Measurements from ENCODE around the gene LAMTOR1.
"Not testable (repeated sequence)": the region's sequence is repeated elsewhere in the genome, so short reads cannot be mapped to it uniquely, and the experiment has no call there.

Gene LAMTOR1

GRCh38 chr11:72102946-72103753 is at the start of gene LAMTOR1:
Gene LAMTOR1 (minus strand): TSS chr11:72103297. CDS start chr11:72103224, 73 bp downstream.
- peak; percentile 98 for DNase-seq (ENCODE audit: low read depth)
- H3K4me3 ChIP-seq (ENCODE audit: low read depth, low read length), result peak within 1 kb of the TSS; percentile 92

- no peak overlapping the region for H3K4me3 ChIP-seq (ENCODE audit: low read depth, low read length)
- DNase-seq (ENCODE audit: low read depth), result no peak
Measured at GRCh38 chr11:72150882-72151281, 47.8 kb upstream of the LAMTOR1 start.

- H3K4me3 ChIP-seq (ENCODE audit: low read depth, low read length), result no peak overlapping the region
- DNase-seq (ENCODE audit: low read depth), result no peak
Measured at GRCh38 chr11:72146625-72147024, 43.5 kb upstream of the LAMTOR1 start.

- peak; percentile 12 for DNase-seq (ENCODE audit: low read depth)
Measured at GRCh38 chr11:72144807-72145565, 41.9 kb upstream of the LAMTOR1 start.

GRCh38 chr11:72142543-72142942 is 39.4 kb upstream of the LAMTOR1 start:
- not testable (repeated sequence) for DNase-seq (ENCODE audit: low read depth); H3K4me3 ChIP-seq (ENCODE audit: low read depth, low read length)

More at GRCh38 chr11:72144807-72145565, 41.9 kb upstream of the LAMTOR1 start:
- no peak overlapping the region for H3K4me3 ChIP-seq (ENCODE audit: low read depth, low read length)

GRCh38 chr11:72142086-72142485 is 39.0 kb upstream of the LAMTOR1 start:
- not testable (repeated sequence) for H3K4me3 ChIP-seq (ENCODE audit: low read depth, low read length); DNase-seq (ENCODE audit: low read depth)

- H3K4me3 ChIP-seq (ENCODE audit: low read depth, low read length), result no peak overlapping the region
- DNase-seq (ENCODE audit: low read depth), result peak; percentile 68
Measured at GRCh38 chr11:72141066-72141465, 38.0 kb upstream of the LAMTOR1 start.

- no peak overlapping the region for H3K4me3 ChIP-seq (ENCODE audit: low read depth, low read length)
- no peak for DNase-seq (ENCODE audit: low read depth)
Measured at GRCh38 chr11:72140661-72141060, 37.6 kb upstream of the LAMTOR1 start.

- H3K4me3 ChIP-seq (ENCODE audit: low read depth, low read length), result no peak overlapping the region
- no peak for DNase-seq (ENCODE audit: low read depth)
Measured at GRCh38 chr11:72139500-72139899, 36.4 kb upstream of the LAMTOR1 start.

- H3K4me3 ChIP-seq (ENCODE audit: low read depth, low read length), result no peak overlapping the region
- no peak for DNase-seq (ENCODE audit: low read depth)
Measured at GRCh38 chr11:72138821-72139390, 35.8 kb upstream of the LAMTOR1 start.

GRCh38 chr11:72136684-72137262 is 33.7 kb upstream of the LAMTOR1 start:
- H3K4me3 ChIP-seq (ENCODE audit: low read depth, low read length), result no peak overlapping the region
- DNase-seq (ENCODE audit: low read depth), result no peak

- DNase-seq (ENCODE audit: low read depth), result no peak
- no peak overlapping the region for H3K4me3 ChIP-seq (ENCODE audit: low read depth, low read length)
Measured at GRCh38 chr11:72135891-72136683, 33.0 kb upstream of the LAMTOR1 start.

GRCh38 chr11:72135473-72135872 is 32.4 kb upstream of the LAMTOR1 start, which contains the start of gene FOLR3:
Gene FOLR3 (plus strand): TSS chr11:72135725. CDS start chr11:72135953, 228 bp downstream.
- DNase-seq (ENCODE audit: low read depth), result not testable (repeated sequence)

GRCh38 chr11:72132646-72133045 is 29.5 kb upstream of the LAMTOR1 start:
- no peak for DNase-seq (ENCODE audit: low read depth)
- H3K4me3 ChIP-seq (ENCODE audit: low read depth, low read length), result no peak overlapping the region

More at GRCh38 chr11:72135473-72135872, 32.4 kb upstream of the LAMTOR1 start, which contains the start of gene FOLR3:
- not testable (repeated sequence) for H3K4me3 ChIP-seq (ENCODE audit: low read depth, low read length)

- H3K4me3 ChIP-seq (ENCODE audit: low read depth, low read length), result no peak overlapping the region
- DNase-seq (ENCODE audit: low read depth), result no peak
Measured at GRCh38 chr11:72129381-72129780, 26.3 kb upstream of the LAMTOR1 start.

GRCh38 chr11:72127923-72128322 is 24.8 kb upstream of the LAMTOR1 start:
- no peak overlapping the region for H3K4me3 ChIP-seq (ENCODE audit: low read depth, low read length)
- DNase-seq (ENCODE audit: low read depth), result no peak

GRCh38 chr11:72125956-72126355 is 22.9 kb upstream of the LAMTOR1 start:
- DNase-seq (ENCODE audit: low read depth), result no peak

GRCh38 chr11:72124046-72124445 is 20.9 kb upstream of the LAMTOR1 start:
- DNase-seq (ENCODE audit: low read depth), result no peak
- H3K4me3 ChIP-seq (ENCODE audit: low read depth, low read length), result no peak overlapping the region

More at GRCh38 chr11:72125956-72126355, 22.9 kb upstream of the LAMTOR1 start:
- no peak overlapping the region for H3K4me3 ChIP-seq (ENCODE audit: low read depth, low read length)

- H3K4me3 ChIP-seq (ENCODE audit: low read depth, low read length), result no peak overlapping the region
- DNase-seq (ENCODE audit: low read depth), result no peak
Measured at GRCh38 chr11:72123117-72123653, 20.1 kb upstream of the LAMTOR1 start.

Measured in skeletal muscle cell (primary cell).